HCT116 (cell line): ENCODE measurements around the gene GNG7. TPM values are rescaled to one million over a fixed set of nuclear protein-coding genes. Genes with fewer than 3 reads are reported as not detected.

ENCODE experiments used
- EGR1 ChIP-seq: IDR thresholded peaks from 2 replicates; pipeline ENCODE4 v1.6.1; 2012; ENCODE audit warnings: low read depth
- ELF1 ChIP-seq: IDR thresholded peaks from 2 replicates; pipeline ENCODE4 v1.6.1; 2012; ENCODE audit warnings: low read depth, borderline replicate concordance
- EZH2 ChIP-seq: fragments of 200-600 bp; sonication (generic); IDR thresholded peaks from 2 replicates; pipeline ENCODE4 v1.6.1; 2017; ENCODE audit warnings: antibody characterized with exemption, mixed run types
- JUND ChIP-seq: IDR thresholded peaks from 2 replicates; pipeline ENCODE4 v1.6.1; 2012
- RAD21 ChIP-seq: IDR thresholded peaks from 2 replicates; pipeline ENCODE4 v1.6.1; 2012; ENCODE audit warnings: low read depth, mild to moderate bottlenecking
- SIN3A ChIP-seq: IDR thresholded peaks from 2 replicates; pipeline ENCODE4 v1.6.1; 2012; ENCODE audit warnings: low read depth
- YY1 ChIP-seq: IDR thresholded peaks from 2 replicates; pipeline ENCODE4 v1.6.1; 2011; ENCODE audit warnings: low read length, low read depth, moderate library complexity, mild to moderate bottlenecking; ENCODE audit not compliant: insufficient replicate concordance; ENCODE audit errors: extremely low read depth
- ZFX ChIP-seq: fragments of 450-650 bp; IDR thresholded peaks from 2 replicates; pipeline ENCODE4 v1.6.1; 2017
- total RNA-seq: library from RNA; stranded (reverse); gene quantifications from one replicate; pipeline ENCODE4 v1.2.1, GENCODE V29; 2021; ENCODE audit not compliant: unreplicated experiment
- TF ChIP-seq, protein P1 (sequence below): IDR thresholded peaks from 2 replicates; pipeline ENCODE4 v1.6.1; 2012
- TF ChIP-seq, protein P2 (sequence below): IDR thresholded peaks from 2 replicates; pipeline ENCODE4 v1.6.1; 2012; ENCODE audit warnings: low read depth

The GNG7 gene
- total RNA-seq, 1 experiment from 2014 or later: 11.3 TPM

DNA sequence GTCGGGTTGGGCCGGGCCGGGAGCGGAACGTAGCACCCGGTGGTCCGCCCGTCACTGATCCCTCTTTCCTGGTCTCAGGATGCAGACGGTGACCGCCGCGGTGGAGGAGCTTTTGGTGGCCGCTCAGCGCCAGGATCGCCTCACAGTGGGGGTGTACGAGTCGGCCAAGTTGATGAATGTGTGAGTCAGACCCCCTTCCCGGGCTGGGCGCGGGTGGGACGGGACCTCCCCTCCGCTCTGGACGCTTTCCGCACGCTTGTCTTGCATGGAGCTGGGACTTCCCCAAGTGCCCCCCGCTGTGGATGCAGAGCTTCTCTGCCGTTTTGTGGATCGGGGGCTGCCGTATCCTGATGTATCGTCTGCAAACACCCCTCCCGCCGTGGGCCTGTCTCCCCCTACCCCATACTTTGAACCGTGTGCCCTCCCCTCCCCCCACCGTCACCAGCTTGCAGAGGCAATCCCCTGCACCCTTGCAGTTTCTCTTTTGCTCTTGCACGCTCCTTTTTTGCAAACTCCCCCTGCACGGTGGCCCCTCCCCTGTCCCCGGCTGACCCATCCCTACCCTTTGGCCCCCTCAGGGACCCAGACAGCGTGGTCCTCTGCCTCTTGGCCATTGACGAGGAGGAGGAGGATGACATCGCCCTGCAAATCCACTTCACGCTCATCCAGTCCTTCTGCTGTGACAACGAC lies 225.9 kb downstream of the GNG7 start (continued):
- TF ChIP-seq ZFX (no peak), ELF1 (no peak), YY1 (no peak), EZH2 (no peak), SIN3A (no peak), EGR1 (no peak), JUND (no peak; the same call in 1 of the 2 replicates), RAD21 (no peak)
- TF ChIP-seq, protein P1, sequence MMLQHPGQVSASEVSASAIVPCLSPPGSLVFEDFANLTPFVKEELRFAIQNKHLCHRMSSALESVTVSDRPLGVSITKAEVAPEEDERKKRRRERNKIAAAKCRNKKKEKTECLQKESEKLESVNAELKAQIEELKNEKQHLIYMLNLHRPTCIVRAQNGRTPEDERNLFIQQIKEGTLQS: no peak
- TF ChIP-seq, protein P2, sequence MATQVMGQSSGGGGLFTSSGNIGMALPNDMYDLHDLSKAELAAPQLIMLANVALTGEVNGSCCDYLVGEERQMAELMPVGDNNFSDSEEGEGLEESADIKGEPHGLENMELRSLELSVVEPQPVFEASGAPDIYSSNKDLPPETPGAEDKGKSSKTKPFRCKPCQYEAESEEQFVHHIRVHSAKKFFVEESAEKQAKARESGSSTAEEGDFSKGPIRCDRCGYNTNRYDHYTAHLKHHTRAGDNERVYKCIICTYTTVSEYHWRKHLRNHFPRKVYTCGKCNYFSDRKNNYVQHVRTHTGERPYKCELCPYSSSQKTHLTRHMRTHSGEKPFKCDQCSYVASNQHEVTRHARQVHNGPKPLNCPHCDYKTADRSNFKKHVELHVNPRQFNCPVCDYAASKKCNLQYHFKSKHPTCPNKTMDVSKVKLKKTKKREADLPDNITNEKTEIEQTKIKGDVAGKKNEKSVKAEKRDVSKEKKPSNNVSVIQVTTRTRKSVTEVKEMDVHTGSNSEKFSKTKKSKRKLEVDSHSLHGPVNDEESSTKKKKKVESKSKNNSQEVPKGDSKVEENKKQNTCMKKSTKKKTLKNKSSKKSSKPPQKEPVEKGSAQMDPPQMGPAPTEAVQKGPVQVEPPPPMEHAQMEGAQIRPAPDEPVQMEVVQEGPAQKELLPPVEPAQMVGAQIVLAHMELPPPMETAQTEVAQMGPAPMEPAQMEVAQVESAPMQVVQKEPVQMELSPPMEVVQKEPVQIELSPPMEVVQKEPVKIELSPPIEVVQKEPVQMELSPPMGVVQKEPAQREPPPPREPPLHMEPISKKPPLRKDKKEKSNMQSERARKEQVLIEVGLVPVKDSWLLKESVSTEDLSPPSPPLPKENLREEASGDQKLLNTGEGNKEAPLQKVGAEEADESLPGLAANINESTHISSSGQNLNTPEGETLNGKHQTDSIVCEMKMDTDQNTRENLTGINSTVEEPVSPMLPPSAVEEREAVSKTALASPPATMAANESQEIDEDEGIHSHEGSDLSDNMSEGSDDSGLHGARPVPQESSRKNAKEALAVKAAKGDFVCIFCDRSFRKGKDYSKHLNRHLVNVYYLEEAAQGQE: no peak
